GM12864 (cell line): ENCODE measurements around the gene PITRM1.

Experiments used
- DNase-seq: peaks from one replicate; pipeline ENCODE4 v3.0.0-alpha.2; 2011; ENCODE audit warnings: low read depth
- H3K4me3 ChIP-seq: 2 replicates; pipeline ENCODE4 v1.5.1; 2011; ENCODE audit warnings: mild to moderate bottlenecking, low read depth, low read length, control low read depth
- TF ChIP-seq, protein P1 (sequence below): IDR thresholded peaks from 2 replicates; pipeline ENCODE4 v1.5.1; 2011; ENCODE audit warnings: low read depth, mild to moderate bottlenecking, moderate library complexity, low read length, control low read depth, inconsistent platforms; ENCODE audit errors: missing control alignments

The PITRM1 gene

DNA sequence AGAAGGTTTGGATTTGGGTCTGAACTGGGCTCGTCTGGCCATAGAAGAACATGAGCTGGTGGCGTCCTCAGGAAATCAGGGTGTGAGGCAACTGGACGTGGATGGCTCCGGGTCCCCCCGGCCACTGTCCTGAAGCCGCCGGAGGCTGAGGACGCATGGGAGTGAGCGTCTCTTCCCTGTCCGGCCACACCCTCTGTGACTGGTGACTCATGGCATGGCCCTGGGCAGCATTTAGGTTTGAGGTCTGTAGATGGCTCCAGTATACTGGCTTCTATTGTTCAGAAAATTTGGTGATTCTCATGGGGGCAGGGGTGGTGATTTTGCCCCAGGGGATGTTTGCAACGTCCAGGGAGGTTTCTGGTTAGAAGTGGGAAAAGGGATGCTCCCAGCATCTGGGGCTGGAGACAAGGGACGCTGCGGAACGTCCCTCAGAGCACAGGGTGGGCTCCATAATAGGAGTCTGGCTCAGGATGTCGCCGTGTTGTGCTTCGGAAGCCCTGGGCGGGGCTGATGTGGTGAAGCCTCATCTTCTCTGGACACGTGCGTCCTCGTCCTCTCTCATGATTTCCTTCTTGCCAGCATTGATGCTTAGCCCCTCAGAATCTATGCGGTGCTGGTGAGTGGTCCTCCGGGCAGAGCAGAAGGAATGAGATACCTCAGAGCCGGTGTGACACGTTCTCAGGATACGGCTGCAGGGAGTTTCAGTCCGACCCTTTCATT is 49.9 kb downstream of the PITRM1 start:
- DNase-seq: no peak
- no peak overlapping the region for H3K4me3 ChIP-seq
- TF ChIP-seq, protein P1, sequence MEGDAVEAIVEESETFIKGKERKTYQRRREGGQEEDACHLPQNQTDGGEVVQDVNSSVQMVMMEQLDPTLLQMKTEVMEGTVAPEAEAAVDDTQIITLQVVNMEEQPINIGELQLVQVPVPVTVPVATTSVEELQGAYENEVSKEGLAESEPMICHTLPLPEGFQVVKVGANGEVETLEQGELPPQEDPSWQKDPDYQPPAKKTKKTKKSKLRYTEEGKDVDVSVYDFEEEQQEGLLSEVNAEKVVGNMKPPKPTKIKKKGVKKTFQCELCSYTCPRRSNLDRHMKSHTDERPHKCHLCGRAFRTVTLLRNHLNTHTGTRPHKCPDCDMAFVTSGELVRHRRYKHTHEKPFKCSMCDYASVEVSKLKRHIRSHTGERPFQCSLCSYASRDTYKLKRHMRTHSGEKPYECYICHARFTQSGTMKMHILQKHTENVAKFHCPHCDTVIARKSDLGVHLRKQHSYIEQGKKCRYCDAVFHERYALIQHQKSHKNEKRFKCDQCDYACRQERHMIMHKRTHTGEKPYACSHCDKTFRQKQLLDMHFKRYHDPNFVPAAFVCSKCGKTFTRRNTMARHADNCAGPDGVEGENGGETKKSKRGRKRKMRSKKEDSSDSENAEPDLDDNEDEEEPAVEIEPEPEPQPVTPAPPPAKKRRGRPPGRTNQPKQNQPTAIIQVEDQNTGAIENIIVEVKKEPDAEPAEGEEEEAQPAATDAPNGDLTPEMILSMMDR: no peak

DNA sequence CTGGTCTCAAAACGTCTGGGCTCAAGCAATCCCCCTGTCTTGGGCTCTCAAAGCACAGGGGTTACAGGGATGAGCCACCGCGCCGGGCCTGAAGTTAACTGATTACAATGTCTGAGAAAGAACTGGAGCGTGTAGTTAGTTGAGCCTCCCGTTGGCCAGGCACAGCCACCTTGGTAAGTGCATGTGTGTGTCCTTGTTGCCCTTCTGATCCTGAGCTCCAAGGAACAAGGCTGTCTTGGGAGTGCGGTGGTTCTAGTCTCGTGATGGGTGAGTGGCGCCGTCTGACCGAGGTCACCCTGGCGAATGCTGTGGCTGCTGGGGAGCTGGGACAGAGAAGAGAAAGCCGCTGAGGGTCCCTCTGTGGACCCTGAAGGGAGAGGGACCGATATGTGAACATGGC is 50.5 kb downstream of the PITRM1 start:
- TF ChIP-seq, protein P1: no peak
- no peak for DNase-seq
- no peak overlapping the region for H3K4me3 ChIP-seq

DNA sequence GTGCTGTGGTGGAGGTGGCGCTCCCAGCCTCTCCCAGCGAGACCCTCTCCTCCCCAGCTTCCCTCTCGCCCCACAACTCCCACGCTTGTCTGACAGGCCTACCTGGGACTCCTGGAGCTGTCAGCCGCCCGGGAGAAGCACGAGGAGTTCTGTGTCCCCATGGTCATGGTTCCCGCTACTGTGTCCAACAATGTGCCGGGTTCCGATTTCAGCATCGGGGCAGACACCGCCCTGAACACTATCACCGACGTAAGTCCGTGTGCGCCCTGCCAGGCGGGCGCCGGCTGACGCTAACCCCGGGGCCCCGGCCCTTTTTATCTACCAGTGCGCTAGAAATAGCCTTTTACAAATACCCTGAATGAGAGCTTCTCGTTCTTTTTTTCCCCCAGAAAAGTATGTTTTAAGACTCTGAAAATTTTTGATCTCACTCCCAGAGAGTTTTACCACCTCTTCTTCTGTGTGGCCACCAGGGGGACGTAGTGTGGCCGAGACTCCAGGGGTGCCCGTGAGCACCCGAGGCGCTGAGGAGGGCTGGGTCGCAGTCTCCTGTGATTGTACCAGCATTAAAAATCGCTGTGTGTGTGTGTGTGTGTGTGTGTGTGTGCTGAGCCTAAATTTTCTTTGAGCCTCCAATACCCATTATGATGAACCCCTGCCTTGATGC is 52.7 kb downstream of the PITRM1 start:
- H3K4me3 ChIP-seq: no peak overlapping the region
- no peak for DNase-seq
- TF ChIP-seq, protein P1: peak; percentile 42

DNA sequence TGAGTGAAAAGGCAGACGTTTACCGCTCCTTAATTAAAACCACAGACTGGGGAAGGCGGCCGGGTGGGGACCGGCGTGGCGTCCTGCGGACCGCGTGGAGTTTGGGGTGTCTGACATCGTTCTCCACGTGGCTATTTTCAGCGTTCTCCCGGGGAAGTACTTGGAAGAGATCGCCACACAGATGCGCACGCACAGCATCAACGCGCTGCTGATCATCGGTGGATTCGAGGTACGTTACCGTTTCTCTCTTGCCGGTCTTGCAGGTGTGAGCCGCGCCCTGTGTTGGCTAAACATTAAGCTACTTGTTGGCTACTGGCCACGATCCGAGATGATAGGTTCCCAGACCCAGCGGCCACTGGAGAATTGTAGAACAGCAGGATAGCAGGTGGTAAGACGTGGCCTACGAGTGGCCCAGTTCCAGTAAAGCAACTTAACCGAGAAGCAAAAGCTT is 53.9 kb downstream of the PITRM1 start:
- no peak for DNase-seq
- TF ChIP-seq, protein P1: no peak
- H3K4me3 ChIP-seq: no peak overlapping the region

DNA sequence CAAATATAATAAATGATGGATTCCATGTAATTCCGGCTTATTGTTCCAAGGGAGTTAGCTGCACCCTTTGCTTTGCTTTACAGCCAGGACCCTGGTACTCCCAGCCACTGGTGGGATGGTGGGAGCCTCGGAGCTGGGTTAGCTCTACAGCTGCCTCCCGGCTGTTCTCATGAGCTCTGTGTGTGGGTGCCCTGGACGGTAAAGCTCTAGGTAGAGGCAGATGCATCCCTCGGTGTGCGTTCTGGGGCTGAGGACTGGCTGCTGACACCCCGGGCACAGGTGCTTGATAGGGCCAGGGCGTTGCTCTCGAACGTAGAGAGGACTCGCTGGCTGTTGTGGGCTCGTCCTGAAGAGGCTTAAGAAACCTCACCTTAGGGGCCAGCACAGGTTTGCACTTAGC is 55.1 kb downstream of the PITRM1 start:
- no peak for DNase-seq
- TF ChIP-seq, protein P1: no peak
- no peak overlapping the region for H3K4me3 ChIP-seq

DNA sequence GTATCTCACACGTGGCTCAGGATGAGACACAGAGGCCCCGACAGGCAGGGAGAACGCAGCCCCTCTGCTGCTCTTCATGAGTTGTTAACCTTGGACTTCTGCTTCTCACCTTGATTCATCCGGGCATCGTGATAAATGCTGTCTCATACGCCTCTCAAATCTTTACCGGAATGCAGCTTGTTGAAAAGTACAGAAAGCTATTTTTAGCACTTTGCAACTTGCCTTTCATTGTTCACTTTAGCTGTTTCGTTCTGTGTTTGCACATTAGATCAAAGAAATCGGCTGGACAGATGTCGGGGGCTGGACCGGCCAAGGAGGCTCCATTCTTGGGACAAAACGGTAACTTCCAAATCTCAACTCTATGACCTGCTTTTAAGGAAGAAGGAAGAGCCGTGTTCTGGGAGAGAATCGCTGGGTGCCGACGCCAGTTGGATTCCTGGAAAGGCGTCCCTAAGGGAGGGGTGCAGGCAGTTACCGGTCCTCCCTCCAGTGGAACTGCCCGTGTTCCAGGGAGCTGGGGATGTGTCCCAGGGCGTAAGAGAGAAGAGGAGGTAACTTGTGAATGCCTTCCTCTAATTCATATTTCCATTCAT is 56.0 kb downstream of the PITRM1 start:
- no peak overlapping the region for H3K4me3 ChIP-seq
- TF ChIP-seq, protein P1: no peak
- DNase-seq: no peak
